HG03565 (cell line): ENCODE measurements around the gene ASPDH.
"Not testable (repeated sequence)": the region's sequence is repeated elsewhere in the genome, so short reads cannot be mapped to it uniquely, and the experiment has no call there.

Experiments used
- ATAC-seq: cut with Tn5 transposase; IDR thresholded peaks from one replicate; pipeline ENCODE4 v1.9.1; 2021; ENCODE audit warnings: mild to moderate bottlenecking, moderate library complexity; ENCODE audit not compliant: unreplicated experiment

ASPDH gene

GRCh38 chr19:50480281-50481111 lies 33.2 kb downstream of the ASPDH start:
- no peak for ATAC-seq

- no peak for ATAC-seq
Observed at GRCh38 chr19:50479761-50480251, 33.9 kb downstream of the ASPDH start.

GRCh38 chr19:50478901-50479715 lies 34.6 kb downstream of the ASPDH start:
- no peak for ATAC-seq

- ATAC-seq, result no peak
Observed at GRCh38 chr19:50477751-50478515, 35.8 kb downstream of the ASPDH start.

- ATAC-seq, result no peak
Observed at GRCh38 chr19:50476907-50477238, 36.8 kb downstream of the ASPDH start.

- peak; percentile 77 for ATAC-seq
Observed at GRCh38 chr19:50476224-50476906, 37.3 kb downstream of the ASPDH start, which contains the start of the genes EMC10 and GARIN5A. Gene EMC10, plus strand, starts transcription at chr19:50476507. Its CDS starts 38 bp downstream, at chr19:50476545. Gene GARIN5A, minus strand, starts transcription at chr19:50476848. Its CDS starts 460 bp downstream, at chr19:50476388.

GRCh38 chr19:50475736-50476223 lies 37.9 kb downstream of the ASPDH start:
- ATAC-seq, result no peak

- ATAC-seq, result no peak
Observed at GRCh38 chr19:50475101-50475568, 38.6 kb downstream of the ASPDH start.

GRCh38 chr19:50473336-50473735 lies 40.4 kb downstream of the ASPDH start:
- not testable (repeated sequence) for ATAC-seq

GRCh38 chr19:50468818-50469217 lies 44.9 kb downstream of the ASPDH start:
- ATAC-seq, result no peak

- no peak for ATAC-seq
Observed at GRCh38 chr19:50467566-50467965, 46.1 kb downstream of the ASPDH start.

GRCh38 chr19:50466706-50467039 lies 47.0 kb downstream of the ASPDH start:
- ATAC-seq, result no peak

- ATAC-seq, result no peak
Observed at GRCh38 chr19:50465986-50466705, 47.6 kb downstream of the ASPDH start.

- ATAC-seq, result no peak
Observed at GRCh38 chr19:50465000-50465399, 48.7 kb downstream of the ASPDH start.

- no peak for ATAC-seq
Observed at GRCh38 chr19:50464348-50464747, 49.4 kb downstream of the ASPDH start.

- no peak for ATAC-seq
Observed at GRCh38 chr19:50462970-50463369, 50.7 kb downstream of the ASPDH start.
